Endometrial microvascular endothelial cells (primary cell): ENCODE results near the gene SPEG. TPM values are rescaled to one million over a fixed set of nuclear protein-coding genes. Genes with fewer than 3 reads are reported as not detected.

ENCODE experiments used
- in situ Hi-C: cut with HindIII; loops from 2 replicates; pipeline ENCODE4 v1.10.0; 2017; ENCODE audit warnings: low sequenced_read_pairs, low pct_unique_long_range_greater_than_20kb; ENCODE audit errors: inconsistent ontology term
- total RNA-seq: library from RNA; depleted of rRNA; stranded (reverse); fragments of >200 nt; gene quantifications from one replicate; pipeline ENCODE4 v1.2.3, GENCODE V29; 2015; ENCODE audit errors: inconsistent ontology term

Gene SPEG
- total RNA-seq, 1 donor from 2014 or later: not detected

DNA sequence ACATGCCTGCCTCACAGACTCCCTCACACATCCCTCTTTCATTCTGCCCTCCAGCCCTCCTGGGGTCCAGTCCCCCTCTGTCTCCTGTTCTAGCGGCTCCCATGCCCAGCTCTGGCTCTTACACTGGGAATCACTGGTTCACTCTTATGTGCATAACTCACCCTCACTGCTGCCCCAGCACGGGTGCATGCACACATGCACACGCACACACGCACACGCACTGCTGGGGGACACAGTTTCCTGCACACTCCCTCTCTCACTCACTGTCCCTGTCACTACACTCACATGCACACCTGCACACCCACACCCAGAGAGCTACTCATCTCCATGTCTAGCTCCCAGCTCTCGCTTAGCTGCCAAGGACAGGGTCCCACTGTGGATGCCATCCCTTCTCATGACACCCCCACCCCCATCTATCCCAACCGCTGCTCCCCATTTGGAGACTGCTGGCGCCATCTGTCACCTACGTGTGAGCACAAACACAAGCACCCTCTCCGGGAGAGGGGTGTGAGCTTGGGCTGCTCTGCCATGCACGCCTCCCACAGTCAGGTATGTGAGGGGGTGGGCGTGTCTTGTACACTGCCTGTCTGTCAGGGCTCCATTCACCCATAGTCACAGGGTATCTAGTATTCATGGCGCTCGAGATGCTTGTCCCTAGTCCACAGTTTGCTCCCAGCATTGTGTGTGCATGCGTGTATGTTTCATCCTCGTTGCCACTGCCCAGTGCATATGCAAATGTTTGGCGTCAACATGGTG lies 81.4 kb downstream of the SPEG start:
- in situ Hi-C loops: no loop called here

DNA sequence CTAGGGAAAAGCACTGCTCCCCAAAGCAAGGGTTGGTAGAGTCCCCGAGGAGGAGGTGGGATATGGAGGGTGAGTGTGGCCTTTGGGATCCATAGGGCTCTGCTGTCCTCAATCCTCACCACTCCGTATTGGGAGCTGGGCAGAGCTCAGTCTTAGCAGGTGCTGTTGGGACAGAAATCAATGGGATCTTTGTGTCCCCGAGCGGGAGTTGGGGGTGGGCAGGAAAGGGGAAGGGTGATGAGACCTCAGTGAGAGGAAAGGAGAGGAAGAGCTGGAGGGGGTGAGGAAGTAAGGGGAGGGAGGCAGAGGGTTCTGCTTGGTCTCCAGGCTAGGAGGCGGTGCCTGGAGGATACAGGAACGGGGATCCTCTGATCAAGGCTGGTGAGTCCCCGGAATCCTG lies 82.2 kb downstream of the SPEG start:
- in situ Hi-C loops: no loop called here

DNA sequence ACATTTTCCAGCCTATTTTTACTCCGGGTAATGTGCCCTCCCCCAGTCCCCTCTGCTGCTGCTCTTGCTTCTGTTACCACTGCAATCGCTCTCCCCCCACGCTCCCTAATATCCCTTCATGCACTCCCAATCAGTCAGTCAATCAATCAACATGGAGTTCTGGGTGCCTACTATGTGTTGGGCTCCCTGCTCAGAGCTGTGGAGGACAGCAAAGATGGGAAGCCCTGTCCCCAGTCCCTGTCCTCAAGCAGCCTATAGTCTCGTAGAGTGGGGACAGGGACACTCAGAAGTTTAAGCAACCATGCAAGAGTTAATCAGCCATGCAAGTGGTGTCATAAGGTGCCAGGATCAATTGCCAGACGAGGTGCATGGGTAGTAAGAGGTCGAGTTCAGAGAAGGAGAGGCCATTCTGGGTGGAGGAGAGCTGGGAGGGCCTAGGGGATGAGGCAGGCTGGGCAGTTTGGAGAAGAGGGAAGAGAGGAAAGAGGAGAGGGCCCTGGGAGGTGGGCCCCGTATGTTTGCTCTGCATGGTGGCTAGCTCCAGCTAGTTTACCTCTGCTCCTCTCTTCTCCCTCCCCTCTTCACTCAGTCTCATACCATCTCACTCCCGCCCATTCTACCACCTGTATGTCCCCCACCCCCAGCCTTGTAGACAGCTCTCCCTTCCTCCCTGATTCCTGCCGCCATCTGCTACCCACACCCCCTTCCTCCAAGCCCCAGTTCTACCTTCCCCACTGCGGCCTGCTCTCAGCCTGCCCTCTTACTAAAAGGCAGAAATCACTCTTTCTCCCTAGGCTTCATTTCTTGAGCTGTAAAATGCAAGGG lies 83.5 kb downstream of the SPEG start:
- in situ Hi-C loops: no loop called here

DNA sequence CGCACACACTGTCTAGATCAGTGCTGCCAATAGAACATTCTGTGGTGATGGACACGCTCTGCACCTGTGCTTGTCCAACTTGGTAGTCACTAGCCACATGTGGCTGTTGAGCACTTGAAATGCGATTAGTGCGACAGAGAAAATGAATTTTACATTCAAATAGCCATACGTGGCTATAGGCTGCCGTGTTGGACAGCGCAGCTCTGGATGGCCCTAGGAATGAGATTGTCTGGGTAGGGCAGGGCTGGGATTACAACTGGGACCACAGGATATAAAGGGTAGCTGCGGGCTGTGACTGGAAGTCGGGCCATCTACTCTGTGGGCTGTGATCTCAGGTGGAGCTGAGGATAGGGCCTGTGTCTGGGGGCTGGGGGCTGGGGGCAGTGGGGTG lies 84.9 kb downstream of the SPEG start:
- in situ Hi-C loops: no loop called here

DNA sequence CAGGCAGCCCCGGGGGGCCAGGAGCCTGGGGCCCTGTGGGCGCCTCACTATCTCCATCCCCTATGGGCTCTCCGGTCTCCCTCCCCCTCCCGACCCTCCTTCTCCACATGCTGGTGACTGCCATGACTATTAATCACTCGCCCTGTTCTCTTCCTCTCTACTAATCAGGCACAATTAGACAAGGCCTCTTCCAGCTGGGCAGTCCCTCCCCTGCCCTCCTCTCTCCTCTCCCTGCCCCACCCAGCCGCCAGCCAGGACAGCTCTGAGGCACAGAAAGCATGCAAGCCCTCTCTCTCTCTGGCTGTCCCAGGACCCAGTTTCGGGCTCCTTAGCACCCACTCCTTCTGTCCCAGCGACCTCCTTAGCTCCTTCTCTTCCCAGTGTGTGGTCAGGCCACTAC lies 85.4 kb downstream of the SPEG start:
- in situ Hi-C loops: no loop called here

DNA sequence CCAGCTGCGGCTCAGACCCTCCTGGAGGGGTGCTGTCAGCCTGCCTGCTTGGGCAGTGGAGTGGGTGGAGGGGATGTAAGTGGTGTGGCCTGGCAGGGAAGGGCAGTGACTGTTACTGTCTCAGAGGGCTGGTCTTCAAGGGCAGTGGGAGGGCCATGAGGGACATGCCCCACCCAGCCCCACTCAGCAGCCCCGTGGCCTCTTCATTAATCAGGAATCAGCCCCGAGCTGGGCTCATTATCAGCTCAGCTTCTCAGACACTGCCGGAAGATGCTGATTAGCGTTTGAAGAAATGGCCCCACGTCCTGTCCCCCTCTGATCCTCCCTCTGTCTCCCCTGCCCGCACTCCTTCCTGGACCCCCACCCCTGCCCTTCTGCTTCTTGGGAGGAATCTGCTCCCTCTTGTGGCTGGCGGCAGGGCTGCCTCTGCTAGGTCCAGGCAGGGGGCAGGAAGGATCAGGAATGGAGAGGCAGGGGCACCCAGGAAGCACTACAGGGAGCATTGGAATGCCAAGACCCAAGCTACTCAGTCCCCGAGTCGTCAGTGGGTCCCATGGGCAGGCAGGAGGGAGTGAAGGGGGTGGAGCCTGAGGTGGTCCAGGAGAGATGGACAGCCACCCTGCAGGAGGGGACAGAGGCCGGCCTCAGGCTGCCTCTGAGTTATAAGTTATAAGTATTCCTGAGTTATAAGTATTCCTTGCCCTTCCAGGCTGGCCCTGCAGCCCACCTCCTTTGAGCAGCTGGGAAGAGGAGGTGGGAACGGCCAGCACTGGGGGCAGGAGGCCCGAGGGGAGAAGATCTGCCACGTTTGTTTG lies 86.6 kb downstream of the SPEG start:
- in situ Hi-C loops: no loop called here

DNA sequence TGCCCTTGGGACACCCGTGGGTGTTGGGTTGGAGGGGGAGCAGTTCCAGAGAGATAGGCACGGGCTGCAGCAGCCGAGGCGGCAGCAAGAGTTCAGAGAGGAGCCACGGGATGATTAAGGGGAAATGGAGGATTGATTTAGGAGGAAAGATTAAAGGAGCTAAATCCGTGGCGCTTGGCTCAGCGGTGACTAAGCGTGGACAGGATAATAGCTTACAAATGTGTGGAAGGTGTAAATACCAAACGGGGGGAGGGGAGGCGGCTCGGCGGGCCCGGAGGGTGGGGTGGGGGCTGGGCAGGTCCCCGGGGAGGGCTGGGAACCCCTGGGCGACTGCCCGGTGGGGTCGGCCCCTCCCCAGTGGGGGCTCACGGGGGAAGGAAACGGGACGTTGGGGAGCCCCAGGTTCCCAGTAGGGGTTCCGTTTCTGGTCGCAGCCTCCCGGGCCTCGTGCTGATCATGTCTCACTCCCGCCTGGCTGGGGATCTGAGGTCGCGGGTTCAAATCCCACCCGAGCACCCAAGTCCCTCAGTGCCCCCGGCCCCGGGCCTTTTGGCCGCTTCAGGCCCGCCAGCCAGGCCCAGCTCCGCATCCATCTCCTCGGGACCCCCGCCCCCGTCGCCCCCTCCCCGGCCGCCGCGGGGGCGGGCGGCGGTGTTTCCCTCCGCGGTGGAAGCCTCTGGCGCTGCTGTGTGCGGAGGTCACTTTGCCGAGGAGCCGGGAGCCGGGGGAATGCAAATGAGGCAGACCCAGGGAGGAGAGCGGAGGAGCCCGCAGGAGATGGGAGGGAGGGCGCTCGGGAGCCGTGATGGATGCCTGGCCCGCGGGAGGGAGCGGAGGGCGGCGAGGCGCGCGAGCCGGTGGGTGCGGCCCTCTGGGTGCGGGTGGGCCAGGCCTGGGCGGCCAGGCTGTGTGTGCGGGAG lies 87.7 kb downstream of the SPEG start:
- in situ Hi-C loops: no loop called here

DNA sequence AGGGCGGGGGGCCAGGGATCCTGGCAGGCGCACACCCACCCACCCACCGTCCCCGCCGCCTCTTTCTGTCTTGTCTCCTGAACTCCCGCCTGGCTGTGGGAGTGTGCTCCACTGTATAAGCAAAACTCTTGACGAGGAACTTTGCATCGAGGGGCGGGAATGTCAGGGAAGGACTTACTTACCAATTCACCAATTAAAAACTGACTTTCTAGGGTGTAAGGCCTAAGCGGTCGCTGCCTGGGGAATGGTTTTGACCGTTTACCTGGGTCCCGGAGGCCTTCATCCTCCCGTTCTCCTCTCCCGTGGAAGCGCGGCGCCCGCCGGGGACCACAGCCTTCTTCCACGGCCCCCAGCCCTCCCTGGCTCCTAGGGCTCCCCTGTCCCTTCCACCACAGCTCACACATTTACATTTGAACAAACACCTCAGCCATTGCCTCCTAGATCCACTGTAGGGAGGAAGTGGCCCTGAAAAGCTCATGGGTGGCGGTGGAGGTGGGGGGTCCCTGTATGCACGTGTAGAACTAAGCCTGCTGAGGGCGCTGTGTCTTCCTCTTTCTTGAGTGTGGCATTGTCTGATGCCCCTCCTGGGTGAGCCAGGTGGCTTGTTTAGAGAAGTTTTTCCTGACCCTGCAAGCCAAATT lies 88.5 kb downstream of the SPEG start:
- in situ Hi-C loops: no loop called here

DNA sequence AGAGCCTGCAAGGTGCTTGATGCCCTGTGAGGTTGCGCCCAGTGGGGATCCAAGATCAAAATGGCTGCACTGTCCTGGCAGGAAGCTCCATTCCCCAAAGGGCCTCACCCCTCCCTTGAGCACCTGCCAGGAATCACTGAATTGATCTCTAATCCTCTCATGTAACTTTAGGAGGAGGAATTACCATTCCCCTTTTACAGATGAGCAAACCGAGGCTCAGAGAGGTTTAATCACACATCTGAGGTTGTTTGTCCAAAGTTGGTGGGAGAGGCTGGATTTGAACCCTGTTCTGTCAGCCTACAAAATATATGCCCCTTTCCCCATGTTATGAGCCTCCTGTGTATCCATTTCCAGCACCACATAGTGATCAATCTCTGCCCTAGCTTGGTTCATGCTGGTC lies 90.2 kb downstream of the SPEG start:
- in situ Hi-C loops: no loop called here

DNA sequence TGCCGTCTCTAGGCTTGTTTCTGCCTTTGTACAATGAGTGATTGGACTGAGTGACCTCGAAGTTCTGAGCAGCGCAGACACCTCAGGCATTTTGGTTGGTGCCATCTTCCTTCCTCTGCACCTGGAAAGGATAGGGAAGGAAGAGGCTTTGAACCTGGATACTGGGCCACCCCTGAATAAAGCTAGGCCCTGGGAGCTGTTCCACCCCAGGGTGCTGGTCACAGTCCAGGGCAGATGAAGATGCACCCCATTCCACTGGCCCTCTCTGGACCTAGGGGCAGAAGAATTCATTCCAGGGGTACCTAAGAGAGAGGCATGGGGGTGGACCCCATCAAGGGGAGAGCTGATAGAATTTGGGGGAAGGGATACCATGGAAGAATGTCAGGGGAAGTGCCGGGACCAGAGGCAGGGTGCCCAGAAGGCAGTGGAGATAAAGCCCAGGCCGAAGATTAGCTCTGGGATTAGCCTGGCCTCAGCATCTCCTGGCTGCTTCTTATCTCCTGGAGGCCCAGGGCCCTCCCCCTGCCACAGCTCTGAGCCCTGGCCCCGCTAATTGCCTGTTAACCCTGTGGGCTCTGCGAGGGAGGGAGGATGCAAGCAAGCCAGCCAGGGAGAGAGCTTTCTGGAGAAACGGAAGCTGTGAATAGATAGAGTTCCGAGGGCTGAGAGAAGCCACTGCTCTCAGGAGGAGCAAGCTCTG lies 91.0 kb downstream of the SPEG start:
- in situ Hi-C loops: no loop called here

DNA sequence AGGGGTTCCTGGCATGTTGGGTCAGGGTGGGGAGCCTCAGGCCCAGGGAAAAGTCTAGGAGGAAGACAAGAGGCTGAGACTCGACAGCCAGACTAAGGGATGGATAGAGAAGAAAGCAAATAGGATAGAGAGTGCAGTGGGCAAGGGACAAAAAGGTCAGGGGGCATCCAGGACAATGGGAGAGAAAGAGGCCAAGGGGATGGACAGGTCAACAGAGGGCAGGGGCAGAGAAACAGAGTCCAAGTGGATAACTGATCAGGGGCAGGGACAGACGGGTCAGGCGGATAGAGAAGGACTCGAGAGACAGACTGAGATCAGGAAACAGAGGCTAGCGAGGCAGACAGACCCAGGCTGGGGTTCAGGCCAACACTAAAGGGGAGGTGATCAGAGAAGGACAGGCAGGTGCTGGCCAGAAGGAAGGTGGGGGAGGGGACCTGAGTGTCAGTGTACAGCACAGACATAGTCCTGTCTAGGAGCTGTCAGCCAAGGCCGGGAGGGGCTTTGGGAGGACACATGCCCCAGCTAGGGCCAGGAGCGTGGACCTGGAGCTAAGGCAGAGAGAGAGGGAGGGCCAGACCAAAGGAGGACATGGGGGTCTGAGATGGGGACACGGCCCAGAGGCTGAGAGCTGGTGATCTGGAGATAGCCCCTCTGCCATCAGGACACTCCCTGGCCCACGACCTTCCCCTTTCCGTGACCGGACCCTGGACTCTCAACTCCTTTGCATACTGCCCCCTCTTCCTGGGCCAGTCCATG lies 91.9 kb downstream of the SPEG start:
- in situ Hi-C loops: no loop called here

DNA sequence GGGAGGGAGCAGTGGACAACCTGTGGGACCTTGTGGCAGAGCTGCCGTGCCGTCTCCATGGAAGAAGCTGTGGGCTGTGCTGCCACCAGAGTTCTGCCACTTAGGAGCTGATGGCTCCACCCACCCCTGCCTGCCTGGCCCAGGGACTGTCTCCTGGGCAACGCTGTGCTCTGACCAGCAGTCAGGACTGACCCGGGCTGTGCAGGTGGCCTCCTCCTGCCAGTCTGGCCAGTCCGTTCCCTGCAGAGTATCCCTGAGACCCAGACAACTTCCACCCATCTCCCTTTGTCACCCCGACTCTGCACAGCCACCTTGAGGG lies 92.4 kb downstream of the SPEG start:
- in situ Hi-C loops: no loop called here

DNA sequence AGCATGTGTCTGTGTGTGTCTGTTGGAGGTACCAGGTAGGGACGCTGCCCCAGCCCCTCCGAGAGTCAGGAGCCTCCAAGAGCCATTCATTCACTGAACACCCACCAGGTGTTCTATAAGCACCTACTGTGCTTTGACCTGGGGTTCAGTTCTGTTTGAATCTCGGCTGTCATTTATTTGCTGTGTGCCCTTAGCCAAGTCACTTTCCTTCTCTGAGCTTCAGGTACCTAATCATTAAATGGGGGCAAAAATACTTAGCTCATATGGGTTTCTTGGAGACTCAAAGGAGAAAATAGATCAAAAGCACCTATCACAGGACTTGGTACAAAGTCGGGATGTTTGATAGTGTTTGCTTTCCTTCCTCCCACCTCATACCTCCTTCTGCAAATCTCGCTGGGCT lies 92.8 kb downstream of the SPEG start:
- in situ Hi-C loops: no loop called here

DNA sequence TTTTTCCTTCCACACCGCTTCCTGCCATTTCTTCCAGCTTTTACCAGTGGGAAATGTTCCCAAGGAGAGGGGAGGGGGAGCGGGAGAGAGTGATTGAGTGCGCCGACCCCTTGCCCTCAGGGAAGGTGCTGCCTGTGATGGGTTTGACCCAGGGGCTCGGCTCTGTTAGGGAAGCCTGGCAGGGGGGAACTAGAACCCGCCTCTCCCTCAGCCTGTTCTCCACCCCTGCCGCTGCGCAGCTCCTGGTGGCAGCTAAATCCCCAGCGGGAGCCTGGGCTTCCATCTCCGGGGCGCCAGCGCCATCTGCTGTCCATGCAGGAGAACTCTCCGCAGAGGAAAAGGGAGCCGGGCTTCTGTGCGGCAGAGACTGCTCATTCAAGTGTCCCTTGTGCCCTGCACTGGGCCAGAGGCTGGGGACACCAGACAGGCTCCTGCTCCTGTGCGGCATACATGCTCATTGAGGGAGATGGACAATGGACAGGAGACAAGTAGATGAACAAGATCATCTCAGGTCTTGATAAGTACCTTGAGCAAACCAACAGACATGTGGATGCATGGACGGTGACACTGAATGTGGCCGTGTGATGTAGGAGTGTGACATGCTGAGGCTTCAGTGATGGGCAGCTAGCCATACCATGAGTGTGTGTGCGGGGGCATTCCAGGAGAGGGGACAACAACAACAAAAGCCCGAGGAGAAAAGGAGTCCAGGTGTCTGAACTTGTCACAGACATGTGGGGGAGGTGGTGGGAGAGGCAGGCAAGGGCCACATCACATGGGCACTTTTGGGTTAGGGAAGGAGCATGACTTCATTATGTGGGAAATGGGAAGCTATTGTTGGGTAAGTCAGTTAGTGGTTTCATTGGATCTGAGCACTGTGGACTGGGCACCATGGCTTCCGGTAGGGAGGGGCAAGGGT lies 95.7 kb downstream of the SPEG start:
- in situ Hi-C loops: no loop called here

DNA sequence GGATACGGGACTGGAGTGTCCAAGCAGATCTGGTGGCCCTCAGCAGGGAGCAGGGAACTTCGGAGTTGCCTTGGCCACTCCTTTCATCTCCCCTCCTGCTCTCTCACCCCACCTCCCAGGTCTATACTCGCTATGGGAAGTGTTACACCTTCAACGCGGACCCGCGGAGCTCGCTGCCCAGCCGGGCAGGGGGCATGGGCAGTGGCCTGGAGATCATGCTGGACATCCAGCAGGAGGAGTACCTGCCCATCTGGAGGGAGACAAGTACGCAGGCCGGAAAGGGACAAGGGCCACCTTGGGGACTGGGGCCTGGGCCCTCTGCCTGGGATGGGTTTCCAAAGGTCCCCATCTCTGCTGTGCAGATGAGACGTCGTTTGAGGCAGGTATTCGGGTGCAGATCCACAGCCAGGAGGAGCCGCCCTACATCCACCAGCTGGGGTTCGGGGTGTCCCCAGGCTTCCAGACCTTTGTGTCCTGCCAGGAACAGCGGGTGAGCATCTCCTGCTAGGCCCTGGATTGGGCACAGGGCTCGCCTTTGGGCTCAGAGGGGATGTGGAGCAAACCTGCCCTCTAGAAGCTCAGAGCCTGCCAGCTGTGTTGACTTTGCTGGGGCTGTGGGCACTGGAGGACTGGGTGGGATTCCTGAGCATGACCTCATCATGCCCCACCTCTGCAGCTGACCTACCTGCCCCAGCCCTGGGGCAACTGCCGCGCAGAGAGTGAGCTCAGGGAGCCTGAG lies 97.2 kb downstream of the SPEG start:
- in situ Hi-C loops: no loop called here

DNA sequence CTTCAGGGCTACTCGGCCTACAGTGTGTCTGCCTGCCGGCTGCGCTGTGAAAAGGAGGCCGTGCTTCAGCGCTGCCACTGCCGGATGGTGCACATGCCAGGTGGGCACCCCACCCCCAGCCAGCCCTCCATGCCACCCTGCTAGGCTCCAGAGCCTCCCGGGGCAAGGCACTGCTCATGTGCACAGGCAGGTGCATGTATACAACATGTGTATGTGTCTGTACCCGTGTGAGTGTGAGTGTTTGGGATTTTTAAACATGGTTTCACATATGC lies 97.7 kb downstream of the SPEG start:
- in situ Hi-C loops: no loop called here
